Measurements from ENCODE around the gene FKBP4. TPM values are rescaled to one million over a fixed set of nuclear protein-coding genes. Genes with fewer than 3 reads are reported as not detected.

FKBP4 gene
- total RNA-seq, 1 experiment from 2014 or later = 122 TPM

DNA sequence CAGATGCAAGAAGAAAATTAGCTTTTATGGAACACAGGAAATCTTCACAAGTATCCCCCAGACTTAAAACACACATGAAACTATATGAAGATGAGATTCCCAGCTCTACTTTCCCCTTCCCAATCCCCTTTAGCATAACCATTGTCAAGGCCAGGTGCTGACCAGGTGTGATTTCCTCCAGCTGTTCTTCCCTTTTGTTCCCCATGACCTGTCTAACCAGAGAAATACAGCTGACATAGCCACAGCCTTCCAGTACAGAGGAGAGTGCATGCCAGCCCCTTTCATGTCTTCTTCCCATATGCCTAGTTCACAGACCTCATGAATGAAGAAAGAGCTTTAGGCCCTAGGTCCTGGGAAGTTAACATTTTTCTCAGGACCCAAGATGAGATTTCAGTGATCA is 43.5 kb upstream of the FKBP4 start:
- Mint-ChIP-seq H3K9me3 (ENCODE audit: low read depth, unreplicated experiment) (no peaks in the 10 kb centered on the region), H3K4me1 (ENCODE audit: low read depth, unreplicated experiment) (no peaks in the 10 kb centered on the region), H3K27ac (ENCODE audit: unreplicated experiment) (no peak overlapping the region), H3K4me3 (ENCODE audit: low read depth, unreplicated experiment) (no peak overlapping the region), H3K36me3 (ENCODE audit: insufficient read depth, unreplicated experiment) (no peaks in the 10 kb centered on the region), H3K27me3 (ENCODE audit: unreplicated experiment) (peaks cover 89% of the 10 kb centered on the region)
- CTCF ChIA-PET = no interaction called here
- intact Hi-C loops (cut with micrococcal nuclease; ENCODE audit: unreplicated experiment) = no loop called here
- no TSS peak for BruUV-seq (replicated peaks)
- TF ChIP-seq, protein P1, sequence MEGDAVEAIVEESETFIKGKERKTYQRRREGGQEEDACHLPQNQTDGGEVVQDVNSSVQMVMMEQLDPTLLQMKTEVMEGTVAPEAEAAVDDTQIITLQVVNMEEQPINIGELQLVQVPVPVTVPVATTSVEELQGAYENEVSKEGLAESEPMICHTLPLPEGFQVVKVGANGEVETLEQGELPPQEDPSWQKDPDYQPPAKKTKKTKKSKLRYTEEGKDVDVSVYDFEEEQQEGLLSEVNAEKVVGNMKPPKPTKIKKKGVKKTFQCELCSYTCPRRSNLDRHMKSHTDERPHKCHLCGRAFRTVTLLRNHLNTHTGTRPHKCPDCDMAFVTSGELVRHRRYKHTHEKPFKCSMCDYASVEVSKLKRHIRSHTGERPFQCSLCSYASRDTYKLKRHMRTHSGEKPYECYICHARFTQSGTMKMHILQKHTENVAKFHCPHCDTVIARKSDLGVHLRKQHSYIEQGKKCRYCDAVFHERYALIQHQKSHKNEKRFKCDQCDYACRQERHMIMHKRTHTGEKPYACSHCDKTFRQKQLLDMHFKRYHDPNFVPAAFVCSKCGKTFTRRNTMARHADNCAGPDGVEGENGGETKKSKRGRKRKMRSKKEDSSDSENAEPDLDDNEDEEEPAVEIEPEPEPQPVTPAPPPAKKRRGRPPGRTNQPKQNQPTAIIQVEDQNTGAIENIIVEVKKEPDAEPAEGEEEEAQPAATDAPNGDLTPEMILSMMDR (IDR thresholded peaks at IDR 0.05; ENCODE audit: unreplicated experiment) = no peak
- DNase-seq = no peak

DNA sequence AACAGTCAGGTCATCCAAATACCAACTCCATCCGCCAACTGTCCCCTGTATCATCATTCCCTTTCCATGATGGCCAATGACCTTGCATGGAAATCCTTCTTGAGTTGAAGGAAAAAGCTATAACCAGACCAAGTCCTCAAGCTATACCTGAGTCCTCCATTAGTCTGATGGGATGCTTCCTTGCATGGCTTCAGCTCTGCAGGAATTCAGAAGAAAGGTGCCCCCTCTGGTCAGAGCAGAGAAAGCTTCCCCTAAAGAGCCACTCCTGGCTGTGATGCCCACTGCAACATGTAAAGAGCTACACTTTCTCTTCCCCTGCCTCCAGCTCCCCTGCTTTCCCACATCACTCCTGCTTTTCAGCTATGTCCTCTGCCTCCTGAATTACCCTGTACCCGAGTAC is 43.1 kb upstream of the FKBP4 start:
- Mint-ChIP-seq H3K36me3 (ENCODE audit: insufficient read depth, unreplicated experiment) (no peaks in the 10 kb centered on the region), H3K4me3 (ENCODE audit: low read depth, unreplicated experiment) (no peak overlapping the region), H3K27ac (ENCODE audit: unreplicated experiment) (no peak overlapping the region), H3K9me3 (ENCODE audit: low read depth, unreplicated experiment) (no peaks in the 10 kb centered on the region), H3K4me1 (ENCODE audit: low read depth, unreplicated experiment) (no peaks in the 10 kb centered on the region), H3K27me3 (ENCODE audit: unreplicated experiment) (peaks cover 89% of the 10 kb centered on the region)
- intact Hi-C loops (cut with micrococcal nuclease; ENCODE audit: unreplicated experiment) = no loop called here
- CTCF ChIA-PET = no interaction called here
- no TSS peak for BruUV-seq (replicated peaks)
- TF ChIP-seq, protein P1 (IDR thresholded peaks at IDR 0.05; ENCODE audit: unreplicated experiment) = no peak
- no peak for DNase-seq

DNA sequence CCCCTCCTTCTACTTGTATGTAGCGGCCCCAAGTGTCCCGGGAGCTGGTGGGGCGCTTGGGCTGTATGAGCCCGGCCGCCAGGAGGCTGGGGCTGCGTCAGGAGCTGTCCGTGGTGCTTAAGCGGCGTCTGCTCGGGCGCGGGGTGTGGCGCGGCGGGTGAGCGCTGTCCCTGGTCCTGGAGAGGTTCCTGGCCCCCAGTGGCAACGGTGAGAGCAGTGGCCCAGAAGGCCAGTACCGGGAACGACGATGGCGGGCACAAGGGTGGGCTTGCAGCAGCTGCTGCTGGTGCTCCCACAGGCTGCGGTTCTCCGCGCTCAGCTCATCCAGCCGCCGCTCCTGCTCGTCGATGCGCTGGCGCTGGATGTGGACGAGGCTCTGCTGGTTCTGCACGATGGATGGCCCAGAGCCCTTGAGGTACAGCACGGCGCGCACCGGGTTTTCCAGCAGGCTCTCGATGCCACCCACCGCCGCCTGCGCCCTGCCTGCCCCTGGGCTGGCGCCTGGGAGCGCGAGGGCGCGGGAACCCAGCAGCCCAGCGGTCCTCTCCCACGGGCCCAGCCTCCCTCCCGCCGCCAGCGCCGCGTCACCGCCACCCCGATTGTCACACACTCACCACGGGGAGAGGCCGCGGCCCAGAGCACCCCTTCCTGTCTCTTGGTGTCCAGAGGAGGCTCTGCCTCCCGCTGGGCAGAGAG is 41.9 kb upstream of the FKBP4 start:
- no peaks in the 10 kb centered on the region for H3K4me1 Mint-ChIP-seq (ENCODE audit: low read depth, unreplicated experiment)
- H3K4me3 Mint-ChIP-seq (ENCODE audit: low read depth, unreplicated experiment) = no peak overlapping the region
- TF ChIP-seq, protein P1 (IDR thresholded peaks at IDR 0.05; ENCODE audit: unreplicated experiment) = no peak
- H3K27me3 Mint-ChIP-seq (ENCODE audit: unreplicated experiment) = peaks cover 89% of the 10 kb centered on the region
- CTCF ChIA-PET = no interaction called here
- peak; percentile 74 for DNase-seq
- no TSS peak for BruUV-seq (replicated peaks)
- no peaks in the 10 kb centered on the region for H3K36me3 Mint-ChIP-seq (ENCODE audit: insufficient read depth, unreplicated experiment)
- no peak overlapping the region for H3K27ac Mint-ChIP-seq (ENCODE audit: unreplicated experiment)
- intact Hi-C loops (cut with micrococcal nuclease; ENCODE audit: unreplicated experiment) = no loop called here
- H3K9me3 Mint-ChIP-seq (ENCODE audit: low read depth, unreplicated experiment) = no peaks in the 10 kb centered on the region

DNA sequence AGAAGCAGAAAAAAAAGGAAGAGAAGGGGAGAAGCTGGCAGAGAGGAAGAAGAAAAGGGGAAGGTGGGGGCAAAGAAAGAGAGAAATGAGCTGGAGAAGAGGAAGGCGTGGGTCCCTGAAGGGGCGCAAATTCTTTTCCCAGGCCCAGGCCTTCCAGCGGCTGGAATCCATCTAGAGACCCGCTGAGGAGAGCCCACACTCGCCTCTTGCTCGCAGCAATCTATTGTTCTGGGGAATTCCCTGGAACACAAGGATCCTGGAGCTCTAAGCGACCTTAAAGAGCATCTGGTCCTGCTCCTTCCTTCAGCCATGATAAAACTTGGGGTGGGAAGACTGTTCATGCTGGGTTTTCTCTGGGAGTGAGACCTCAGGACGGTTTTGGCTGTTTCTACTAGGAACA is 41.2 kb upstream of the FKBP4 start:
- TF ChIP-seq, protein P1 (IDR thresholded peaks at IDR 0.05; ENCODE audit: unreplicated experiment) = no peak
- Mint-ChIP-seq H3K27me3 (ENCODE audit: unreplicated experiment) (peaks cover 89% of the 10 kb centered on the region), H3K9me3 (ENCODE audit: low read depth, unreplicated experiment) (no peaks in the 10 kb centered on the region), H3K36me3 (ENCODE audit: insufficient read depth, unreplicated experiment) (no peaks in the 10 kb centered on the region), H3K4me1 (ENCODE audit: low read depth, unreplicated experiment) (no peaks in the 10 kb centered on the region), H3K27ac (ENCODE audit: unreplicated experiment) (no peak overlapping the region), H3K4me3 (ENCODE audit: low read depth, unreplicated experiment) (no peak overlapping the region)
- no peak for DNase-seq
- intact Hi-C loops (cut with micrococcal nuclease; ENCODE audit: unreplicated experiment) = no loop called here
- CTCF ChIA-PET = no interaction called here
- BruUV-seq (replicated peaks) = no TSS peak
